Activated naive CD8-positive, alpha-beta T cell treated with anti-CD3 and anti-CD28 coated beads, Interleukin-2, amount 10 ng/mL, durations not matched to agents 7 days and 5 days (primary cell): ENCODE results near the gene PCED1B. TPM values are rescaled to one million over a fixed set of nuclear protein-coding genes. Genes with fewer than 3 reads are reported as not detected.
A peak's percentile ranks its signal among the peaks of the same experiment; 100 is the strongest.
"Not testable (repeated sequence)": the region's sequence is repeated elsewhere in the genome, so short reads cannot be mapped to it uniquely, and the experiment has no call there.

Experiments used
- ATAC-seq: fragments of 150-1000 bp; cut with Tn5 transposase; one replicate; pipeline ENCODE4 v1.10.0; 2021; ENCODE audit warnings: low read depth, moderate library complexity
- POLR2A ChIA-PET: fragments of 350-600 bp; sonication (Branson Sonifier 250); formaldehyde crosslinking; loops from one replicate; lab custom pipeline; 2021; ENCODE audit warnings: antibody characterized with exemption; lab: Charles Lee
- DNase-seq: peaks from one replicate; pipeline ENCODE4 v3.0.0; 2021
- H3K27ac Mint-ChIP-seq: one replicate; pipeline ENCODE4 v1.8.0; 2022; ENCODE audit warnings: mild to moderate bottlenecking, mixed read lengths
- H3K27me3 Mint-ChIP-seq: one replicate; pipeline ENCODE4 v1.8.0; 2022; ENCODE audit warnings: mild to moderate bottlenecking, moderate library complexity, mixed read lengths
- H3K36me3 Mint-ChIP-seq: one replicate; pipeline ENCODE4 v1.8.0; 2021; ENCODE audit warnings: mild to moderate bottlenecking, mixed read lengths
- H3K4me1 Mint-ChIP-seq: one replicate; pipeline ENCODE4 v1.8.0; 2021; ENCODE audit warnings: mixed read lengths
- H3K4me3 Mint-ChIP-seq: one replicate; pipeline ENCODE4 v1.8.0; 2022; ENCODE audit warnings: mild to moderate bottlenecking, moderate library complexity, mixed read lengths
- H3K9me3 Mint-ChIP-seq: one replicate; pipeline ENCODE4 v1.8.0; 2021; ENCODE audit warnings: mixed read lengths
- total RNA-seq, 2 experiments: library from RNA; stranded (reverse); gene quantifications; one replicate each; pipeline ENCODE4 v1.2.3, GENCODE V29; 2021

PCED1B gene
- total RNA-seq, 2 experiments from 2014 or later, result 102 to 104 TPM

GRCh38 chr12:47186246-47186645 is 106.8 kb downstream of the PCED1B start:
- H3K36me3 Mint-ChIP-seq, result peaks cover 49% of the 10 kb centered on the region
- peaks cover 30% of the 10 kb centered on the region for H3K4me1 Mint-ChIP-seq
- no peak for ATAC-seq
- H3K4me3 Mint-ChIP-seq, result no peak overlapping the region
- POLR2A ChIA-PET, result no interaction called here
- no peaks in the 10 kb centered on the region for H3K27me3 Mint-ChIP-seq
- no peak for DNase-seq
- H3K9me3 Mint-ChIP-seq, result no peaks in the 10 kb centered on the region
- no peak overlapping the region for H3K27ac Mint-ChIP-seq

- Mint-ChIP-seq H3K9me3 (no peaks in the 10 kb centered on the region), H3K36me3 (peaks cover 43% of the 10 kb centered on the region), H3K27ac (peak overlapping the region; percentile 49), H3K4me1 (peaks cover 51% of the 10 kb centered on the region), H3K27me3 (no peaks in the 10 kb centered on the region), H3K4me3 (no peak overlapping the region)
- DNase-seq (no peak), ATAC-seq (no peak)
- POLR2A ChIA-PET, result no interaction called here
These were observed 109.4 kb downstream of the PCED1B start for GRCh38 chr12:47188576-47189441.

GRCh38 chr12:47189728-47190127 is 110.3 kb downstream of the PCED1B start:
- H3K4me3 Mint-ChIP-seq, result no peak overlapping the region
- H3K36me3 Mint-ChIP-seq, result peaks cover 41% of the 10 kb centered on the region
- no peak overlapping the region for H3K27ac Mint-ChIP-seq
- POLR2A ChIA-PET, result no interaction called here
- no peak for DNase-seq
- no peaks in the 10 kb centered on the region for H3K27me3 Mint-ChIP-seq
- ATAC-seq, result no peak
- H3K4me1 Mint-ChIP-seq, result peaks cover 59% of the 10 kb centered on the region
- H3K9me3 Mint-ChIP-seq, result no peaks in the 10 kb centered on the region

GRCh38 chr12:47190271-47190750 is 110.9 kb downstream of the PCED1B start:
- Mint-ChIP-seq H3K27me3 (no peaks in the 10 kb centered on the region), H3K4me1 (peaks cover 63% of the 10 kb centered on the region), H3K27ac (peak overlapping the region; percentile 56), H3K4me3 (no peak overlapping the region), H3K36me3 (peaks cover 37% of the 10 kb centered on the region), H3K9me3 (no peaks in the 10 kb centered on the region)
- no peak for ATAC-seq
- POLR2A ChIA-PET, result interaction anchor here (4.6 to 5.7 kb wide), 2 partner anchors 25 to 111 kb away, joined by 38 to 57 read pairs; partner anchors contain the start of genes AMIGO2 and PCED1B
- no peak for DNase-seq

- DNase-seq, result no peak
- H3K27me3 Mint-ChIP-seq, result no peaks in the 10 kb centered on the region
- ATAC-seq, result no peak
- peak overlapping the region; percentile 90 for H3K27ac Mint-ChIP-seq
- POLR2A ChIA-PET, result interaction anchor here (0.6 to 6.8 kb wide), 5 partner anchors 16 to 218 kb away, joined by 3 to 59 read pairs (median 38); partner anchors contain the start of genes AMIGO2 and PCED1B
- H3K36me3 Mint-ChIP-seq, result peaks cover 37% of the 10 kb centered on the region
- H3K4me1 Mint-ChIP-seq, result peaks cover 67% of the 10 kb centered on the region
- peak overlapping the region; percentile 70 for H3K4me3 Mint-ChIP-seq
- H3K9me3 Mint-ChIP-seq, result no peaks in the 10 kb centered on the region
These were observed 111.5 kb downstream of the PCED1B start for GRCh38 chr12:47190905-47191304.

GRCh38 chr12:47192051-47192450 is 112.6 kb downstream of the PCED1B start:
- POLR2A ChIA-PET, result interaction anchor here (1.0 to 6.8 kb wide), 10 partner anchors 10 to 115 kb away, joined by 4 to 59 read pairs (median 6); partner anchors contain the start of genes AMIGO2 and PCED1B
- Mint-ChIP-seq H3K4me1 (peaks cover 63% of the 10 kb centered on the region), H3K4me3 (peak overlapping the region; percentile 70), H3K27me3 (no peaks in the 10 kb centered on the region), H3K9me3 (no peaks in the 10 kb centered on the region), H3K36me3 (peaks cover 28% of the 10 kb centered on the region), H3K27ac (peak overlapping the region; percentile 90)
- peak; percentile 10 for ATAC-seq
- no peak for DNase-seq

- Mint-ChIP-seq H3K27ac (peak overlapping the region; percentile 90), H3K4me3 (peak overlapping the region; percentile 70), H3K27me3 (no peaks in the 10 kb centered on the region), H3K4me1 (peaks cover 61% of the 10 kb centered on the region), H3K36me3 (peaks cover 25% of the 10 kb centered on the region), H3K9me3 (no peaks in the 10 kb centered on the region)
- POLR2A ChIA-PET, result interaction anchor here (0.7 to 6.8 kb wide), 10 partner anchors 14 to 114 kb away, joined by 3 to 59 read pairs (median 8); partner anchors contain the start of genes AMIGO2 and PCED1B
- DNase-seq, result no peak
- ATAC-seq, result no peak
These were observed 113.6 kb downstream of the PCED1B start for GRCh38 chr12:47193066-47193465.

- H3K27me3 Mint-ChIP-seq, result no peaks in the 10 kb centered on the region
- peaks cover 22% of the 10 kb centered on the region for H3K36me3 Mint-ChIP-seq
- POLR2A ChIA-PET, result interaction anchor here (0.6 to 6.8 kb wide), 10 partner anchors 8 to 203 kb away, joined by 3 to 59 read pairs (median 4); partner anchors contain the start of genes AMIGO2 and PCED1B
- DNase-seq, result no peak
- H3K27ac Mint-ChIP-seq, result peak overlapping the region; percentile 90
- H3K9me3 Mint-ChIP-seq, result no peaks in the 10 kb centered on the region
- H3K4me3 Mint-ChIP-seq, result peak overlapping the region; percentile 70
- peaks cover 59% of the 10 kb centered on the region for H3K4me1 Mint-ChIP-seq
- ATAC-seq, result no peak
These were observed 115.1 kb downstream of the PCED1B start for GRCh38 chr12:47194501-47194900.

GRCh38 chr12:47200446-47200845 is 121.0 kb downstream of the PCED1B start:
- POLR2A ChIA-PET, result no interaction called here
- no peak for ATAC-seq
- peaks cover 30% of the 10 kb centered on the region for H3K36me3 Mint-ChIP-seq
- no peak overlapping the region for H3K27ac Mint-ChIP-seq
- DNase-seq, result no peak
- H3K27me3 Mint-ChIP-seq, result no peaks in the 10 kb centered on the region
- H3K4me1 Mint-ChIP-seq, result peaks cover 31% of the 10 kb centered on the region
- peaks cover 2% of the 10 kb centered on the region for H3K9me3 Mint-ChIP-seq
- H3K4me3 Mint-ChIP-seq, result no peak overlapping the region

GRCh38 chr12:47201190-47201589 is 121.8 kb downstream of the PCED1B start:
- H3K27ac Mint-ChIP-seq, H3K4me3 Mint-ChIP-seq, H3K9me3 Mint-ChIP-seq, ATAC-seq, H3K27me3 Mint-ChIP-seq, DNase-seq: not testable (repeated sequence)
- Mint-ChIP-seq H3K4me1 (peaks cover 36% of the 10 kb centered on the region), H3K36me3 (peaks cover 38% of the 10 kb centered on the region)
- POLR2A ChIA-PET, result interaction anchor here (1.5 kb wide), 1 partner anchor 9 kb away, joined by 4 read pairs; no protein-coding TSS in a partner anchor

- Mint-ChIP-seq H3K4me1 (peaks cover 46% of the 10 kb centered on the region), H3K9me3 (peaks cover 2% of the 10 kb centered on the region), H3K4me3 (no peak overlapping the region), H3K36me3 (peaks cover 48% of the 10 kb centered on the region), H3K27ac (no peak overlapping the region), H3K27me3 (no peaks in the 10 kb centered on the region)
- POLR2A ChIA-PET, result interaction anchor here (0.6 to 1.5 kb wide), 5 partner anchors 10 to 1211 kb away, joined by 3 to 5 read pairs (median 3); no protein-coding TSS in a partner anchor
- ATAC-seq (no peak), DNase-seq (no peak)
These were observed 122.8 kb downstream of the PCED1B start for GRCh38 chr12:47202176-47202575.

GRCh38 chr12:47205532-47206449 is 126.4 kb downstream of the PCED1B start:
- Mint-ChIP-seq H3K27me3 (no peaks in the 10 kb centered on the region), H3K4me3 (peak overlapping the region; percentile 87), H3K36me3 (peaks cover 49% of the 10 kb centered on the region), H3K9me3 (peaks cover 2% of the 10 kb centered on the region), H3K4me1 (peaks cover 62% of the 10 kb centered on the region), H3K27ac (peak overlapping the region; percentile 88)
- POLR2A ChIA-PET, result interaction anchor here (0.9 to 7.9 kb wide), 3 partner anchors 11 to 126 kb away, joined by 3 to 238 read pairs (median 59); partner anchors contain the start of genes AMIGO2 and PCED1B
- DNase-seq (no peak), ATAC-seq (no peak)
